ENCODE data around the gene NDUFS1. TPM values are rescaled to one million over a fixed set of nuclear protein-coding genes. Genes with fewer than 3 reads are reported as not detected.
"Not testable (repeated sequence)": the region's sequence is repeated elsewhere in the genome, so short reads cannot be mapped to it uniquely, and the experiment has no call there.

Gene NDUFS1
- total RNA-seq, 4 donors from 2014 or later = 83.5 to 101 (median 90.9) TPM

DNA sequence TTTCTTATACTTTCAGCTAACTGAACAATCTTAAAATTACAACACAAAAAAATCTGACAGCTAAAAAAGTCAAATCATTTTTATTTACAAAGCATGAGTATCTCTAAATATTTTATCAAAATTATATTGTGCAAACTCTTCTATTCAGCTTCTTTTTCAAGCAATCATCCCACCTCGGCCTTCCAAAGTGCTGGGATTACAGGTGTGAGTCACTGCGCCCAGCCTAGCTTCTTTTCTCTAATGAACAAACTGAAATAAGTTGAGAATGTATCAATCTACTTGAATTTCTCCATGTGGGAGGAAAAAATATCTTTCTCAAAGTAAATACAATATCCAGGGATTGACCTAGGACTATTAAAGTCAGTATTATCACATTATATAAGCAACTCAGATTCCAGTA lies 14.9 kb downstream of the NDUFS1 start:
- no peak for DNase-seq (ENCODE audit: extremely low spot score)
- intact Hi-C loops (cut with DNase I) = no loop called here

DNA sequence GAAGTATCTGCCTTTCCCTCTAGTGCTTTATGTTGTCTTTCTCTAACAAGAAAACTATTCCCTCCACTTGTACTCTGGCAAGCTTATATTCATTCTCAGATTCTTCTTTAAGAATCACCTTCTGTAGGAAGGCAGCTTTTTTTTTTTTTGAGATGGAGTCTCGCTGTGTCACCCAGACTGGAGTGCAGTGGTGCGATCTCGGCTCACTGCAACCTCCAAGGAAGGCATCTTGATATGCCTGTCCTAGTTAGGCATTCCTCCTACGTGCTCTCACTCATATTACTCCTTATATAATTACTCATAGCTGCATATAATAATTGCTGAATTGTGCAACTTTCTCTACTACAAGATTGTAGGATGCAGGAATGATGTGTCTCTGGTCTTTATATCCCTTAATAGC lies 15.8 kb downstream of the NDUFS1 start:
- Histone ChIP-seq H3K36me3 (peaks cover 89 to 100% (median 96%) of the 10 kb centered on the region in 4 donors), H3K9me3 (no peaks in the 10 kb centered on the region), H3K4me1 (no peaks in the 10 kb centered on the region), H3K27me3 (no peaks in the 10 kb centered on the region), H3K4me3 (no peak overlapping the region), H3K27ac (replicated peaks in 1 of 4) (no peak overlapping the region)
- TF ChIP-seq POLR2AphosphoS5 (IDR thresholded peaks at IDR 0.05) (no peak), POLR2A (IDR thresholded peaks at IDR 0.05; ENCODE audit: low read depth) (no peak), EP300 (IDR thresholded peaks at IDR 0.05) (no peak)
- TF ChIP-seq, protein P1, sequence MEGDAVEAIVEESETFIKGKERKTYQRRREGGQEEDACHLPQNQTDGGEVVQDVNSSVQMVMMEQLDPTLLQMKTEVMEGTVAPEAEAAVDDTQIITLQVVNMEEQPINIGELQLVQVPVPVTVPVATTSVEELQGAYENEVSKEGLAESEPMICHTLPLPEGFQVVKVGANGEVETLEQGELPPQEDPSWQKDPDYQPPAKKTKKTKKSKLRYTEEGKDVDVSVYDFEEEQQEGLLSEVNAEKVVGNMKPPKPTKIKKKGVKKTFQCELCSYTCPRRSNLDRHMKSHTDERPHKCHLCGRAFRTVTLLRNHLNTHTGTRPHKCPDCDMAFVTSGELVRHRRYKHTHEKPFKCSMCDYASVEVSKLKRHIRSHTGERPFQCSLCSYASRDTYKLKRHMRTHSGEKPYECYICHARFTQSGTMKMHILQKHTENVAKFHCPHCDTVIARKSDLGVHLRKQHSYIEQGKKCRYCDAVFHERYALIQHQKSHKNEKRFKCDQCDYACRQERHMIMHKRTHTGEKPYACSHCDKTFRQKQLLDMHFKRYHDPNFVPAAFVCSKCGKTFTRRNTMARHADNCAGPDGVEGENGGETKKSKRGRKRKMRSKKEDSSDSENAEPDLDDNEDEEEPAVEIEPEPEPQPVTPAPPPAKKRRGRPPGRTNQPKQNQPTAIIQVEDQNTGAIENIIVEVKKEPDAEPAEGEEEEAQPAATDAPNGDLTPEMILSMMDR (IDR thresholded peaks at IDR 0.05) = no peak
- intact Hi-C loops (cut with DNase I) = no loop called here
- no peak for DNase-seq (ENCODE audit: extremely low spot score)
- 94% methylated on average over 4 of the region's 4 CpGs for WGBS

More for the DNA sequence above, 14.9 kb downstream of the NDUFS1 start:
- Histone ChIP-seq H3K4me3 (no peak overlapping the region), H3K27ac (replicated peaks in 1 of 4) (no peak overlapping the region), H3K27me3 (no peaks in the 10 kb centered on the region), H3K4me1 (no peaks in the 10 kb centered on the region), H3K36me3 (peaks cover 89 to 100% (median 95%) of the 10 kb centered on the region in 4 donors), H3K9me3 (no peaks in the 10 kb centered on the region)
- TF ChIP-seq, protein P1 (IDR thresholded peaks at IDR 0.05) = no peak
- TF ChIP-seq EP300 (IDR thresholded peaks at IDR 0.05) (no peak), POLR2A (IDR thresholded peaks at IDR 0.05; ENCODE audit: low read depth) (no peak), POLR2AphosphoS5 (IDR thresholded peaks at IDR 0.05) (no peak)
- WGBS = 98% methylated on average over 2 of the region's 2 CpGs

DNA sequence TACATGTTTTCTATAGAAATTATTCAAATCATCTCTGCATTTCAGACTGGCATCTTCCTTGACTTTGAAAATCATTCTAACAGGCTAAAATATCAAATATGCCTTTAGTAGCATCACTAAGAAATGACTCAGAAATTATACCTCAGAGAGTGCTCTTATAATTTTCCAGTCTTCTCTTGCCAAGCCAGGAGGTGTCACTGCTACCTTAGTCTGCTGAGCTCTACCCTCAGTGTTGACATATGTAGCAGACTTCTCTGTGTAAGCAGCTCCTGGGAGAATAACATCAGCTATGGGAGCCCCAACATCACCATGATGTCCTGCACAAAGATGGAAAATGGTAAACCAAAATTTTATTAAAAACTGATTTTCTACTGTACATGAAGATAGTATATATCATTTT lies 31.6 kb downstream of the NDUFS1 start:
- H3K36me3 ChIP-seq = peaks cover 75 to 100% (median 92%) of the 10 kb centered on the region in 4 donors
- intact Hi-C loops (cut with DNase I) = no loop called here
- TF ChIP-seq POLR2A (IDR thresholded peaks at IDR 0.05; ENCODE audit: low read depth) (no peak), EP300 (IDR thresholded peaks at IDR 0.05) (no peak), POLR2AphosphoS5 (IDR thresholded peaks at IDR 0.05) (no peak)
- TF ChIP-seq, protein P1 (IDR thresholded peaks at IDR 0.05) = no peak

DNA sequence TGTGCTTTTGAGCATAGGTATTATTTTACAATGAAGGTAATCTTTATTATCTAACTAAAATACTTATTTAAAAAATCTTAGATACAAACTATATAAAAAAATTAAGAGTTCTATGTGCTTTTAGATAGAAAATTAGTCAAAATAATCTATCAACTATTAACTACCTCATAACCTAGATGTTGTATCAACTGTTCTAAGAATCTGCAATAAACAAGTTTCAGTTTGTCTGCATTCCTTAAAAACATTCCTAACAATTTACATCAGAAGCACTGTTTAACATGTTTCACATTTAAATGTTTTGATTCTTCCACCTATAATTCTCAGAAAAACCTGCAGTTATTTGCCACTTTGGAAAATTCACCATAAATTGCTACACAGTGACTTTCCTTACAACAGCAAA lies 33.3 kb downstream of the NDUFS1 start:
- DNase-seq (ENCODE audit: extremely low spot score) = no peak

More for the DNA sequence above, 31.6 kb downstream of the NDUFS1 start:
- H3K4me3 ChIP-seq = no peak overlapping the region
- no peaks in the 10 kb centered on the region for H3K27me3 ChIP-seq
- no peaks in the 10 kb centered on the region for H3K9me3 ChIP-seq
- no peaks in the 10 kb centered on the region for H3K4me1 ChIP-seq
- H3K27ac ChIP-seq (replicated peaks in 1 of 4) = no peak overlapping the region
- no peak for DNase-seq (ENCODE audit: extremely low spot score)

DNA sequence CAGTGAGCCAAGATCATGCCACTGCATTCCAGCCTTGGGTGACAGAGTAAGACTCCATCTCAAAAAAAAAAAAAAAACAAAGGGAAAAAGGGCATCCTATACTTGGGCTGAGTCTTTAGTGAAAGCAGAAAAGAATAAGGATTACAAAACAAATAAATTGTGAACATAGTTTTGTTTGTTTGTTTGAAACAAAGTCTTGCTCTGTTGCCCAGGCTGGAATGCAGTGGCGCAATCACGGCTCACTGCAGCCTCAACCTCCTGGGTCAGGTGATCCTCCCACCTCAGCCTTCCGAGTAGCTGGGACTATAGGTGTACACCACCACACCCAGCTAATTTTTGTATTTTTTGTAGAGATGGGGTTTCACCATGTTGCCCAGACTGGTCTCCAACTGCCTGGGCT lies 36.7 kb downstream of the NDUFS1 start:
- WGBS = 98% methylated on average over 3 of the region's 3 CpGs

More for the DNA sequence above, 33.3 kb downstream of the NDUFS1 start:
- Histone ChIP-seq H3K9me3 (no peaks in the 10 kb centered on the region), H3K27ac (replicated peaks in 1 of 4) (no peak overlapping the region), H3K4me1 (no peaks in the 10 kb centered on the region), H3K36me3 (peaks cover 80 to 100% (median 93%) of the 10 kb centered on the region in 4 donors), H3K4me3 (no peak overlapping the region), H3K27me3 (no peaks in the 10 kb centered on the region)
- intact Hi-C loops (cut with DNase I) = no loop called here
- TF ChIP-seq EP300 (IDR thresholded peaks at IDR 0.05) = no peak
- TF ChIP-seq, protein P1 (IDR thresholded peaks at IDR 0.05) = no peak
- TF ChIP-seq POLR2A (IDR thresholded peaks at IDR 0.05; ENCODE audit: low read depth) = no peak
- no peak for TF ChIP-seq POLR2AphosphoS5 (IDR thresholded peaks at IDR 0.05)

More for the DNA sequence above, 36.7 kb downstream of the NDUFS1 start:
- H3K36me3 ChIP-seq = peaks cover 61 to 97% (median 83%) of the 10 kb centered on the region in 4 donors
- H3K27me3 ChIP-seq; DNase-seq (ENCODE audit: extremely low spot score); H3K4me1 ChIP-seq; H3K9me3 ChIP-seq; H3K4me3 ChIP-seq; intact Hi-C loops (cut with DNase I); H3K27ac ChIP-seq (replicated peaks in 1 of 4): not testable (repeated sequence)

Data from esophagus muscularis mucosa (tissue), 4 donors.